Activated CD4-positive, alpha-beta T cell treated with anti-CD3 and anti-CD28 coated beads, Interleukin-2, amount 50 U/mL, for 4 hours (primary cell): ENCODE data around the gene DDX24.
"Not testable (repeated sequence)": the region's sequence is repeated elsewhere in the genome, so short reads cannot be mapped to it uniquely, and the experiment has no call there.

ENCODE experiments used
- DNase-seq, 2 experiments: peaks; one replicate each; pipeline ENCODE4 v3.0.0-alpha.2; 2020

The DDX24 gene

GRCh38 chr14:94077823-94078222, 3.2 kb downstream of the DDX24 start:
- DNase-seq, result no peak

DNA sequence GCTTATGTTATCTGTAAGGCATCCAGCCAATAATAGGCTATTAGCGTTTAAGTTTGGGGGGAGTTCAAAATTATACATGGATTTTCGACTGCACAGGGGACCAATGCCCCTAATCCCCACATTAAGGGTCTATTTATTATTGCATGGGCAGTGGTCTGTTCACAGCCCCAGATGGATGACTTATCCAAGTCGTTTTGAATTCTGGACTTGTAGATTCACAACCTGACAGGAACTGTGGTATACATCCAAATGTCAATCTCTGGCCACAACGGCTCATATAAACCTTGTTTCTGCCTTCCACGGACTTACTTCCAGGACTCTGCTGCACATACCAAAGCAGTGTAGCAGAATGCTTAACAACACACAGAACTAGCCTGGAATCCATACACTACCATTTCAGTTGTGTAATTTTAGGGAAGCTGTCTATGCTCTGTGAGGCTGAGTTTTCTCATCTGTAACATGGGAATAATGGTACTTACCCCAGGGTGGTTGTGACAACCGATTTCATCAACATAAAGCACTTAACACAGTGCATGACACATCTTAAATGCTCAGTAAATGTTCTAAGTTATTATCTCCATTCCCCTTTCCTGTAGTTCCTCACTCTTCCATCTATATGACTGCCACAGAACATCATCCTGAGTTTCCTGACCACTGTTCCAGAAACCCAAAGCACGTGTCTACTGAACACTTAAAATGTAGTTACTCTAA, 3.7 kb downstream of the DDX24 start:
- no peak for DNase-seq

DNA sequence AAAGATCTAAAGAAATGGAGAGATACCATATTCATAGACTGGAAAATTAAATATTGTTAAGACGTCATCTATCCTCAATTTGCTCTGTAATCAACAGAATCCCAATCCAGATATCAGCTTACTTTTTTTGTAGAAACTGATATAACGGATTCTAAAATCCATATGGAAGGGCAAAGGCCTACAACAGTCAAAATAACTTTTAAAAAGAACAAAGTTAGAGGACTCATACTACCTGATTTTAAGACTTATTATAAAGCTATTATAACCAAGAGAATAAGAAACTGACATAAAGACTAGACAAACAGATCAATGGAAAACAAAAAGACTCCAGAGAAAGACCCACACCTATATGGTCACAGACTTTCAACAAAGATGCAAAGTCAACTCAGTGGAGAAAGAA, 6.0 kb downstream of the DDX24 start:
- no peak for DNase-seq

DNA sequence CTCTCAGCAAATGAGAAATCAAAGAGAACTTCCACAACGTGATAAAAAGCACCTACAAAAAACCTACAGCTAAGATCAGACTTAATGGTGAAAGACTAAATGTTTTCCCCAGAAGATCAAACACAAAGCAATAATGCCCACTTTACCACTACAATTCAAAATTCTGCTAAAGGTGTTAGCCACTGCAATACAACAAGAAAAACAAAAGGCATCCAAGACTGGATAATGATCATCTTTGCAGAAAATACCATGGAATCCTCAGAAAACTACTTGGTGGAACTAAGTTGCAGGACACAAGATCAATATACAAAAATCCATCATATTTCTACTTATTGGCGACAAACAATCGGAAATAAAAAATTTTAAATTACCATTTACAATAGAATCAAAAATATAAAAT, 6.5 kb downstream of the DDX24 start:
- no peak for DNase-seq

DNA sequence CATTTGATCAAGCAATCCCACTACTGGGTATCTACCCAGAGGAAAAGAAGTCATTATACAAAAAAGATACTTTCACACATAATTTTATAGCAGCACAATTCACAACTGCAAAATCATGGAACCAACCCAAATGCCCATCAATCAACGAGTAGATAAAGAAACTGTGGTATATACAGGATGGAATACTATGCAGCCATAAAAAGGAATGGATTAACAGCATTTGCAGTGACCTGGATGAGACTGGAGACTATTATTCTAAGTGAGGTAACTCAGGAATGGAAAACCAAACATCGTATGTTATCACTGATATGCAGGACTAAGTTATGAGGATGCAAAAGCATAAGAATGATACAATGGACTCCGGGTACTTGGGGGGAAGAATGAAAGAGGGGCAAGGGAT, 8.9 kb downstream of the DDX24 start:
- not testable (repeated sequence) for DNase-seq

- no peak for DNase-seq
Observed at GRCh38 chr14:94066089-94066676, 14.8 kb downstream of the DDX24 start.

DNA sequence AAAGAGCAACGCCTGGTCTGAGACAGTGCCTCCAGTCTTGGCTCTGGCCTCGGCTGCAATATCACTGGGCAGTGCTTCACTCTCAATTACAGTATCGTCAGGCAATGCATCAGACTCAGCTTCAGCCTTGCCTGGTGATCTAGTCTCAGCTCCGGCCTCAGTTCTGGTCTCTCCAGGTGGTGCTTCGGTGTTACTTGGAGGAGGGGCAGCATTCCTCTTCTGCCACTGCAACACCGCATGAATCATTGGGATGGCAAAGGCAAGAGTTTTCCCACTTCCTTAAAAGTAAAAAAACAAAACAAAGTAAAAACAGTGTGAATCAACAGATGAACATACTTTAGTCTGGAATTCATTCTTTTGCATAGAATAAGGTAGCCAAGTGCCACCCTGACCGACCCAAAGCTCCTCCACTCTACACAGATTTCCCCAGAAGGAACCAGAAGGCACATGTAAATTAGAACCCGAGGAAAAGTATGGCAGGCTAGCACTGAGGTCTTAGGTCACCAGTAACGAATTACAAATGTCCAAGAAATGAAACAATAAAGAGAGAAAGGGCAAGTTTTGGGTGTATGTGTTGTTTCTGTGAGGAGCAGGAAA, 18.6 kb downstream of the DDX24 start:
- no peak for DNase-seq

- no peak for DNase-seq
Observed at GRCh38 chr14:94059998-94060397, 21.0 kb downstream of the DDX24 start.

GRCh38 chr14:94058674-94059138, 22.3 kb downstream of the DDX24 start:
- no peak for DNase-seq

DNA sequence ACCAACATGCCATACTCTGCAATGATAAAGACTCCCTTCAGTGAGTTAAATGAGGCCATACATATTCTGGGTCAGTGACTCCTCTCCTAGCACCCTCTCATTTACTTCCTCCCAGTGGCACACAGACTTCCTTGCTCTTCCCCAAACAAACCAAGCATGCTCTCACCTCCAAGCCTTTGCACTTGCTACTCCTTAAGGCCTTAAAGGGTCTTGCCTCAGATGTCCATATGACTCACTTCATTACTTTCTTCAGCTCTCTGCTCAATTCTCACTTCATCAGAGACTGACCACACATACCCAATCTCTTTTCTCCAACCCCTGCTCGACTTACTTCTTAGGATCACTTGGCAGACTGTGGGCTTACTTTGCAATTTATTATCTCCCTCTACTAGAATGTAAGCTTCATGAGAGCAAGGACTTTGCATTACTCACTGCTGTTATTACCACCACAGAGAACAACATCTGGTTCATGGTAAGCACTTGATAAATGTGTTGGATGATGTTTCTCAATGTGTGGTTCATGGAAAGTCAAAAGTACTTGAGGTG, 22.8 kb downstream of the DDX24 start:
- DNase-seq, result no peak

DNA sequence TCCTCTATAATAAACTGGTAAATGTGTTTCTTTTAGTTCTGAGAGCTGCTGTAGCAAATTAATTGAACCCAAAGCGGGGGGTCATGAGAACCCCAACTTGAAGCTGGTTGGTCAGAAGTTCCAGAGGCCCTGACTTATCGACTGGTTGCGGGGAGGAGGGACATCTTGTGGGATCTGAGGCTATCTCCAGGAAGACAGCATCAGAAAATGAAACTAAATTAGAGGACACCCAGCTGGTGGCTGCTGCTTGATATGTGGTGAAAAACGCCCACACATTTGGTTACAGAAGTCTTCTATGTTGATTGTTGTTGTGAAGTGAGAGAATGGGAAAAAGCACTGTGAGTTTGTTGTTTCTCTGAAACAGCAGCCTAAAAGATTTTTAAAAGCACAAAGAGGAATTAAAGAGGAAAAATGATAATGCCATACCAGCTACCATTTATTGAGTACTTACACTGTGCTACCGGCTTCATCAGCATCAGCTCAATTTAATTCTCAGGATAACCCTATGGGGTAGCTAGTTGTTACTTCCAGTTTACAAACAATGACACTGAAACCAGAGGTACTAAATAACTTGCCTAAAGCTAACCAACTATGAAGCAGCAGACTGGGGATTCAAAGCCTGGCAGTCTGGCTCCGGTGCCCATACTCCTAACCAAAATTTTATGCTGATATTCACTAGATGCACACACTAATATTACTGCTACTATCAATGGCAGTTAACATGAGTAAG, 24.3 kb downstream of the DDX24 start:
- DNase-seq, result no peak

GRCh38 chr14:94054936-94055335, 26.1 kb downstream of the DDX24 start:
- DNase-seq, result no peak

GRCh38 chr14:94054401-94054800, 26.6 kb downstream of the DDX24 start:
- DNase-seq, result no peak

GRCh38 chr14:94052662-94053061, 28.3 kb downstream of the DDX24 start:
- DNase-seq, result no peak

DNA sequence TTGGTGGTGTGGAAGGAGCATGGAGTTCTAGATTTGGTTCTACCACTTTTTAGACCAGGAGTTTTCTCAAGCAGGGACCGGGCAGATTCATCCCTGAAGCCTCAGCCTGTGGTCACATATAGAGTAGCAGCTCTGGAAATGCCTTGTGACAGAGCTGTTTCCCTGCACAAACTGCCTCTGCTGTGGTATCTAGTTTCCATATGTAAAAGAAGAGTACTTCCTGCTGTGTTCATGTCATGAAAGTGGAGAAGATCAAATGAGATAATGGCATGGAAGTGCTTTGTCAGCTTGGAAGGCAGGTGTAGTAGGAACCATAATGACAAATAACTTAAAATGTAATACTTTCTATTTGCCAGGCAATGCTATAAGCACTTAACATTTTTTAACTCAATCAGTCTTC, 28.8 kb downstream of the DDX24 start:
- no peak for DNase-seq

DNA sequence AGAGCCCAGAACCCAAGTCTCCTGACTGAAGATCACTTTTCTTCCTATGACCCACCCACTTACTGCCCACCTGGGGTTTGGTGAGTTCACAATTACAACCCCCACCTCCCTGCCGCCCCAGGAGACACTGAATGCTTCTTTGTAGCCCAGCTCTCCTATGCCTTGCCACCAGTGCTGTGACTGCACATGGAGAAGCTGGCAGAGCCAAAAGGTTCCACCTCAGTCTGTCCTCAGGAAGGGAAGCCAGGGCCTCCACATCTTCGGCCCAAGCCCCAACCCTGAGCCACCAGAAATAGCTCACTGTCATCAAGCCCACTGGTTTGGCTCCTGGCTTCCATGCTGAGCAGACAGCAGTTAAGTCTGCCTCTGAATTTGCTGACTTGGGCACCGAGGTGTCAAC, 29.2 kb downstream of the DDX24 start:
- DNase-seq, result no peak

DNA sequence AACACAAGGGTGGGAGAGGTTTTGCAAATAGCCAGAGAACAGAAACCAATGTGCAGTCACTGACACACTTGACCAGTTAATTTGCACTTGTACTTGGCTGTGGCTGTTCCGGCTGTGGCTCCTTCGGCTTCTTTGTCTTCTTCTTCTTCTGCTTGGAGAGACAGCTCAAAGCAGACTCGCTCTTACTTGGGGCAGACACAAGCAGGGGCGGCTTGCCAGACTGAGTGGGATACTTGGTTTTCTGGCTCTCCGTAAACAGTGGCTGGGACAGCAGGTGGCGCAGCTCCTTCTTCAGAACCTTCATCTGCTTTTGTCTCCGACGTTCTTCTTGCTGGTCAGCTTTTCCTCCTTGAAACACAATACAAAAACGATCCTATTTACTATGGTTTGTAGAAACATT, 29.9 kb downstream of the DDX24 start:
- no peak for DNase-seq

DNA sequence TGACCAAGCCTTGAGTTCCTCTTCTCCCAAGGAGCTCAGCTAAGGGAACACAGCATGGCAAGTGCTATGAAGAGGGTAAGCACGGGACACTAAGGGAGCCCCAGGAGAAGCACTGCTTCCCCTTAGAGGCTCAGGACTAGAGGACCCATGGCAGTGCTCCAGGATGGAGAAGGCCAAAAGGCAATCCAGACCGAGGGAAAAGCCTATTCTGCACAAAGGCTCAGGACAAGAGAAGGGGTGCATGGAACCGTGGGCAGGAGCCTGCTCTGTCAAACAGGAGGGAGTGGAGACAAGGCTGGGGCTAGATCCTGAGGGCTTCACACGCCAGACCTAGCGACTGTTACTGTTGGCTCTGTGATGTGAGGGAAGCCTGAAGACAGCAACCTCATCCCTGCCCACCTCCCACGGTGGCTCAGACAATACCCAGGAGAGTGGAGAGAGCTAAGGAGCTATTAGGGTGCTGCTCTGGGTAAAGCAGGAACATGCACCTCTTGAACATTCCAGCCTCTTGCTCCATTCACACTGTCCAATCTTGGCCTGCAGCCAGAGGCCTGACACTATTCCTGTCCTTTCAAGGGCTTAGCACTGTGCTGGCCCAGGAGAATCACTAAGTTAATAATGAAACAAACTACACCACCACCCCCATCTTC, 30.6 kb downstream of the DDX24 start:
- no peak for DNase-seq

DNA sequence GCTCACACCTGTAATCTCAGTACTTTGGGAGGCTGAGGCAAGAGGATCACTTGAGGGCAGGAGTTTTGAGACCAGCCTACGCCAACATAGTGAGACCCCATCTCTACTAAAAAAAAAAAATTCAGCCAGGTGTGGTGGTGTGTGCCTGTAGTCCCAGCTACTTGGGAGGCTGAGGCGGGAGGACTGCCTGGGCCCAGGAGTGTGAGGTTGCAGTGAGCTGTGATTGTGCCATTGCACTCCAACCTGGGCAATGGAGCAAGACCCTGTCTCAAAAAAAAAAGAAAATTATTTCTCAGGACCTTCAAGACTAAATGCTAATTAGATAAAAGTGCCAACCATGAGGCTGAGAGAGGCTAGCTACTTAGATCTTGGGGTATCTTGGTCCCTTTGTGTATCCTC, 31.4 kb downstream of the DDX24 start:
- no peak for DNase-seq

DNA sequence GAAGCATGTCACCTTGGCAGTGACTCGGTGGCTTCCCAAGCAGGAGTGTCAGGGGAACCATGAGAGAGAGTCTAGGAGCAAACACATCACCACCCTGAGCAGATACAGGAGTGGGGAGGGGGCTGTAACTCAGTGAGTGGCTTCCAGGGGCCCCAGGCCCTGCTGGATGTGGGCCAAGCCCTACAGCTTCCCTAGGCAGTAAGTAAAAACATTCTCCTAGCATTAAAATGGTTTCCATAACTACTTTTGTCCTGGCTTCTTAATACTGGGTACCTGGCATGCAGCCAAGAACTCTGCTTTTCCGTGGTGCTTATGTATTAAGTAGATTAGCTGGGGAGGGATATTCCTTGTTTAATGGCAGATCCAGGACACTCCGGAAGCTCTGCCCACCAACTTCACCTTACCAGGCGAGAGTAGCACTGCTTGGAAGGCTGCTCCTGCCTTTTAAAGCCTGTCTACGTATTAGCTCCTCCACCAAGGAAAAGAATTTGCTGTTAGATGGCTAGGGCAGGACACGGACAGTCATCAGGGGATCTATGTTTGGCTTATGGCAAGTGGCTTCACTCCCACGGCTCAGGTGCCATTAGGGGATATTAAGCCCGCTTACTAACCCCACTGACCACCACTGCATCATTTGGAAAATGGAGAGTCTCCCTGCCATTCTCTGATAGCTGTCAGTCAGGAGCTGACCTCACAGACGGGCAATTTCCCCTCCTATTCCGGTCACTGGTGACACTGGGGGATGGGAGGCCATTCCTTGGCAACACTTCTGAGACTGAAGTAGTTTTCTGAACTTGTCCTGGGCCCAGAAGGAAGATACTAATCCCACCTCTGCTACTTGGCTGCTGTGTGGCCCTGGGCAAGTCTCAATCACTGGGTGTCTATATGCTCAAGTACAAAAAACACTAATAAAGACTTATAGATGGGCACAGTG, 32.0 kb downstream of the DDX24 start:
- no peak for DNase-seq

- no peak for DNase-seq
Observed at GRCh38 chr14:94047581-94047980, 33.4 kb downstream of the DDX24 start.
